ENCODE results near the gene MTHFD2L. TPM values are rescaled to one million over a fixed set of nuclear protein-coding genes. Genes with fewer than 3 reads are reported as not detected.

The MTHFD2L gene
- total and polyA plus RNA-seq, 2 donors from 2014 or later, result 12.3 to 16.3 TPM

GRCh38 chr4:74262522-74262921, 104.6 kb downstream of the MTHFD2L start:
- Histone ChIP-seq H3K4me3 (ENCODE audit: low read length in 3 of 3) (no peak overlapping the region), H3K36me3 (ENCODE audit: control insufficient read depth in 2 of 3, insufficient read depth in 3 of 3, low read length in 3 of 3) (no peaks in the 10 kb centered on the region), H3K4me1 (ENCODE audit: control insufficient read depth in 2 of 3, insufficient read depth in 2 of 3, low read depth in 1 of 3, low read length in 3 of 3) (no peaks in the 10 kb centered on the region), H3K27me3 (ENCODE audit: control insufficient read depth, insufficient read depth, low read length) (no peaks in the 10 kb centered on the region), H3K27ac (ENCODE audit: low read depth in 2 of 2, low read length in 2 of 2) (no peak overlapping the region), H3K9ac (ENCODE audit: low read length in 3 of 3) (no peak overlapping the region), H3K9me3 (ENCODE audit: control insufficient read depth in 2 of 3, insufficient read depth in 1 of 3, low read length in 3 of 3) (no peaks in the 10 kb centered on the region)
- no peak for TF ChIP-seq CTCF (IDR thresholded peaks at IDR 0.05; ENCODE audit: borderline replicate concordance, extremely low read depth, insufficient read depth)
- DNase-seq, result no peak
- intact Hi-C loops (cut with DNase I), result no loop called here
- no peak for FAIRE-seq

GRCh38 chr4:74263551-74263950, 105.6 kb downstream of the MTHFD2L start:
- intact Hi-C loops (cut with DNase I), result no loop called here
- no peak for FAIRE-seq
- DNase-seq, result no peak

GRCh38 chr4:74266081-74266480, 108.2 kb downstream of the MTHFD2L start:
- H3K9ac ChIP-seq (ENCODE audit: low read length in 3 of 3), result no peak overlapping the region
- no peaks in the 10 kb centered on the region for H3K4me1 ChIP-seq (ENCODE audit: control insufficient read depth in 2 of 3, insufficient read depth in 2 of 3, low read depth in 1 of 3, low read length in 3 of 3)
- no peak for TF ChIP-seq CTCF (IDR thresholded peaks at IDR 0.05; ENCODE audit: borderline replicate concordance, extremely low read depth, insufficient read depth)
- FAIRE-seq (no peak), DNase-seq (no peak)
- no peak overlapping the region for H3K27ac ChIP-seq (ENCODE audit: low read depth in 2 of 2, low read length in 2 of 2)
- intact Hi-C loops (cut with DNase I), result no loop called here
- H3K27me3 ChIP-seq (ENCODE audit: control insufficient read depth, insufficient read depth, low read length), result no peaks in the 10 kb centered on the region
- H3K9me3 ChIP-seq (ENCODE audit: control insufficient read depth in 2 of 3, insufficient read depth in 1 of 3, low read length in 3 of 3), result no peaks in the 10 kb centered on the region
- H3K4me3 ChIP-seq (ENCODE audit: low read length in 3 of 3), result no peak overlapping the region
- no peaks in the 10 kb centered on the region for H3K36me3 ChIP-seq (ENCODE audit: control insufficient read depth in 2 of 3, insufficient read depth in 3 of 3, low read length in 3 of 3)

More at GRCh38 chr4:74263551-74263950, 105.6 kb downstream of the MTHFD2L start:
- no peak for TF ChIP-seq CTCF (IDR thresholded peaks at IDR 0.05; ENCODE audit: borderline replicate concordance, extremely low read depth, insufficient read depth)
- Histone ChIP-seq H3K36me3 (ENCODE audit: control insufficient read depth in 2 of 3, insufficient read depth in 3 of 3, low read length in 3 of 3) (no peaks in the 10 kb centered on the region), H3K9ac (ENCODE audit: low read length in 3 of 3) (no peak overlapping the region), H3K9me3 (ENCODE audit: control insufficient read depth in 2 of 3, insufficient read depth in 1 of 3, low read length in 3 of 3) (no peaks in the 10 kb centered on the region), H3K4me1 (ENCODE audit: control insufficient read depth in 2 of 3, insufficient read depth in 2 of 3, low read depth in 1 of 3, low read length in 3 of 3) (no peaks in the 10 kb centered on the region), H3K4me3 (ENCODE audit: low read length in 3 of 3) (no peak overlapping the region), H3K27me3 (ENCODE audit: control insufficient read depth, insufficient read depth, low read length) (no peaks in the 10 kb centered on the region), H3K27ac (ENCODE audit: low read depth in 2 of 2, low read length in 2 of 2) (no peak overlapping the region)

GRCh38 chr4:74267998-74268606, 110.2 kb downstream of the MTHFD2L start:
- Histone ChIP-seq H3K36me3 (ENCODE audit: control insufficient read depth in 2 of 3, insufficient read depth in 3 of 3, low read length in 3 of 3) (no peaks in the 10 kb centered on the region), H3K27me3 (ENCODE audit: control insufficient read depth, insufficient read depth, low read length) (no peaks in the 10 kb centered on the region), H3K27ac (ENCODE audit: low read depth in 2 of 2, low read length in 2 of 2) (no peak overlapping the region), H3K4me1 (ENCODE audit: control insufficient read depth in 2 of 3, insufficient read depth in 2 of 3, low read depth in 1 of 3, low read length in 3 of 3) (no peaks in the 10 kb centered on the region), H3K9ac (ENCODE audit: low read length in 3 of 3) (no peak overlapping the region), H3K4me3 (ENCODE audit: low read length in 3 of 3) (no peak overlapping the region), H3K9me3 (ENCODE audit: control insufficient read depth in 2 of 3, insufficient read depth in 1 of 3, low read length in 3 of 3) (no peaks in the 10 kb centered on the region)
- intact Hi-C loops (cut with DNase I), result no loop called here
- no peak for TF ChIP-seq CTCF (IDR thresholded peaks at IDR 0.05; ENCODE audit: borderline replicate concordance, extremely low read depth, insufficient read depth)
- peak in 1 of 5 donors; percentile 4 for DNase-seq
- no peak for FAIRE-seq

Measured in kidney (tissue), 14 donors.